PC-9 (cell line): Measurements from ENCODE around the gene EML1. TPM values are rescaled to one million over a fixed set of nuclear protein-coding genes. Genes with fewer than 3 reads are reported as not detected.

Source experiments
- BruUV-seq: library from RNA; stranded (reverse); fragments of 400-500 nt; replicated peaks from 2 replicates; lab custom pipeline; 2021; lab: Mats Ljungman, UMichigan
- CTCF ChIA-PET: fragments of 300-600 bp; sonication (Branson Sonifier 250); formaldehyde crosslinking; loops from one replicate; lab custom pipeline; 2022; ENCODE audit warnings: antibody characterized with exemption; lab: Charles Lee
- POLR2A ChIA-PET: fragments of 300-600 bp; sonication (Branson Sonifier 250); formaldehyde crosslinking; loops from one replicate; lab custom pipeline; 2022; ENCODE audit warnings: antibody characterized with exemption; ENCODE audit not compliant: unreplicated experiment; lab: Charles Lee
- DNase-seq, 2 experiments: peaks; one replicate each; pipeline versions ENCODE4 v3.0.0 to v3.0.0-alpha.2; 2015 to 2022; ENCODE audit warnings: mixed read lengths in 1 of 2
- H2AFZ ChIP-seq: fragments of 200-600 bp; sonication (generic); 2 replicates; pipeline ENCODE4 v1.8.1; 2017; ENCODE audit warnings: antibody characterized with exemption
- H3F3A ChIP-seq: fragments of 200-600 bp; sonication (generic); 2 replicates; pipeline ENCODE4 v1.8.1; 2017; ENCODE audit warnings: antibody characterized with exemption, mild to moderate bottlenecking, low read depth; ENCODE audit not compliant: insufficient read depth
- H3K27ac ChIP-seq: fragments of 200-600 bp; sonication (generic); 2 replicates; pipeline ENCODE4 v1.6.1; 2016; ENCODE audit warnings: mixed run types
- H3K27me3 ChIP-seq: fragments of 200-600 bp; sonication (generic); 2 replicates; pipeline ENCODE4 v1.6.1; 2016; ENCODE audit warnings: low read depth, mixed run types; ENCODE audit not compliant: insufficient read depth
- H3K36me3 ChIP-seq: fragments of 200-600 bp; sonication (generic); 2 replicates; pipeline ENCODE4 v1.6.1; 2016; ENCODE audit warnings: low read depth, mixed run types
- H3K4me1 ChIP-seq: fragments of 200-600 bp; sonication (generic); replicated peaks from 2 replicates; pipeline ENCODE4 v1.6.1; 2016; ENCODE audit warnings: mixed run types; ENCODE audit not compliant: insufficient read depth
- H3K4me2 ChIP-seq: fragments of 200-600 bp; sonication (generic); 2 replicates; pipeline ENCODE4 v1.6.1; 2017; ENCODE audit warnings: mixed run types
- H3K4me3 ChIP-seq: fragments of 200-600 bp; sonication (generic); 2 replicates; pipeline ENCODE4 v1.6.1; 2016; ENCODE audit warnings: mixed run types
- H3K79me2 ChIP-seq: fragments of 200-600 bp; sonication (generic); 2 replicates; pipeline ENCODE4 v1.6.1; 2017; ENCODE audit warnings: low read depth, mixed run types
- H3K9me2 ChIP-seq: fragments of 200-600 bp; sonication (generic); 2 replicates; pipeline ENCODE4 v1.8.1; 2017; ENCODE audit warnings: mild to moderate bottlenecking; ENCODE audit not compliant: insufficient read depth
- H3K9me3 ChIP-seq: fragments of 200-600 bp; sonication (generic); 2 replicates; pipeline ENCODE4 v1.8.1; 2016; ENCODE audit warnings: low read depth; ENCODE audit not compliant: insufficient read depth
- H4K20me1 ChIP-seq: fragments of 200-600 bp; sonication (generic); 2 replicates; pipeline ENCODE4 v1.8.1; 2017; ENCODE audit not compliant: insufficient read depth
- CTCF ChIP-seq: fragments of 200-600 bp; sonication (generic); conservative IDR thresholded peaks from 2 replicates; pipeline ENCODE4 v1.6.1; 2017; ENCODE audit warnings: mixed run types, antibody characterized with exemption, mild to moderate bottlenecking, moderate library complexity
- EZH2 ChIP-seq: fragments of 200-600 bp; sonication (generic); IDR thresholded peaks from 2 replicates; pipeline ENCODE4 v1.8.0; 2017; ENCODE audit warnings: antibody characterized with exemption, low read depth
- intact Hi-C: fragments of 100-400 bp; cut with micrococcal nuclease; formaldehyde crosslinking; loops from one replicate; pipeline ENCODE4 v1.10.0; 2022; ENCODE audit not compliant: unreplicated experiment
- total RNA-seq: library from RNA; stranded (reverse); gene quantifications from 2 replicates; pipeline ENCODE4 v1.2.3, GENCODE V29; 2021

The EML1 gene
- total RNA-seq, 1 experiment from 2014 or later = 1.8 TPM

DNA sequence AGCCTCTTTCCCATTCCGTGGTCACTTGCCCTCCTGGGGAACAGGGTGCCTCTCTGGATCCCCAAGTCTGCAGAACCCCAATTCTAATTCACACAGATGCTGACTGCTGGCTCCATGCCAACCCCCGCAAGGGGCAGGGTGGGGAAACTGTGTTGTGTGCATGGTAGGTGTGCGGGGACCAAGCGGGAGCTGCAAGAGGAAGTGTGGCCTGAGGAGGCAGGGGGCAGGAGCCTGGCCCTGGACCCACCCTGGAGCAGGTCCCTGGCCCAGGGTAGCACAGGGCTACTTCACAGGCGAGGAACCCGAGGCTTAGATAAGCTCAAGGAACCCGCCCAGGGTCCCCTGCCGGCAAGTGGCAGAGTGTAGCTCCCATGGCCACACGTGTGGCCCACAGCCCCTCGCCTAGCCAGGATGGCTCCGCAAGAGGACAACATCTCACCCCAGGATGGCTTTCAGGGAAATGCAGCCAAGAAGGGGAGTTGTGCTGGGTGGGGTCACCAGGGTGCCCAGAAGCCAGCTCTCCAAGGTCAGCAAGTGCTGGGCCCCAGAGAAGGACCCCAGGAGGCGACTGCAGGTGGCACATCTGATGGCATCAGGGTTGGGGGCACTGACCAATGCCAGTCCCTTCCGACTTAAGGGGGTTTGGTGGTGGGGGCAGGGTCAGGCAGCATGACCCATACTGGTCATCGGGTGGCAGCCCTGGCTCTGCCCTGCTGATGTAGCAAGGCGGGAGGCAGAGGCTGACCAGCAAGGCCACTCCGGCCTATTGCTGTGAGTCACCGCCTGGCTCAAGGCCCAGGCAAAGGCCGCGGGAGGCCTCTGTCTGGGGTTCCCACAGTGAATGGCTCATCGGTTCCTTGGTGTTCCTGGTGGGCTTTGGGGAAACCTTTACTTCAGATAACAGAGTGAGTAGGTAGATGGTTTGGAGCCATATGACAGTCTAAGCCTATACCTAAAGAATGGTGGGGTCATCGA, 37.3 kb upstream of the EML1 start:
- no peaks in the 10 kb centered on the region for H3K79me2 ChIP-seq
- H3K9me3 ChIP-seq = no peaks in the 10 kb centered on the region
- H4K20me1 ChIP-seq = no peaks in the 10 kb centered on the region
- peak overlapping the region; percentile 53 for H3K4me2 ChIP-seq
- H3K9me2 ChIP-seq = no peaks in the 10 kb centered on the region
- BruUV-seq = no TSS peak
- H2AFZ ChIP-seq = no peak overlapping the region
- ChIA-PET CTCF (no interaction called here), POLR2A (no interaction called here)
- peak overlapping the region; percentile 59 for H3K27ac ChIP-seq
- H3K4me3 ChIP-seq = no peak overlapping the region
- H3F3A ChIP-seq = peaks cover 23% of the 10 kb centered on the region; the same call in 1 of the 2 replicates
- TF ChIP-seq CTCF = no peak
- TF ChIP-seq EZH2 = no peak
- no peaks in the 10 kb centered on the region for H3K36me3 ChIP-seq
- no peaks in the 10 kb centered on the region for H3K27me3 ChIP-seq
- intact Hi-C loops = no loop called here
- peaks cover 67% of the 10 kb centered on the region for H3K4me1 ChIP-seq
- peak; percentile 59 to 80 for DNase-seq

DNA sequence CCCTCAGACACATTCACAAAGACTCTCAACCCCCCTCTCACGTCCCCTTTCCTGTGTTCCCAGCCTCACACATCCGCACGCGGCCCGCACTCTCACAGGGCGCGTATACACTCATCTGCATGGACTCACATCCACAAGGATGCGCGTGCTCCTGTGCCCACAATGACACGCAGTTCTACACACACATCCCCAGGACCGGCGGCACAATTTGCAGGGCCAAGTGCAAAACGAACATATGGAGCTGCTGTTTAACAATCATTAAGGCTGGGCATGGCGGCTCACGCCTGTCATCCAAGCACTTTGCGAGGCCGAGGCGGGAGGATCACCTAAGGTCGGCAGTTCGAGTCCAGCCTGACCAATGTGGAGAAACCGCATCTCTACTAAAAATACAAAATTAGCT, 36.4 kb upstream of the EML1 start:
- Histone ChIP-seq H3K79me2 (no peaks in the 10 kb centered on the region), H3F3A (peaks cover 20% of the 10 kb centered on the region; the same call in 1 of the 2 replicates), H4K20me1 (no peaks in the 10 kb centered on the region), H3K27me3 (no peaks in the 10 kb centered on the region), H2AFZ (no peak overlapping the region), H3K27ac (peak overlapping the region; percentile 76), H3K36me3 (no peaks in the 10 kb centered on the region), H3K9me2 (no peaks in the 10 kb centered on the region), H3K9me3 (no peaks in the 10 kb centered on the region), H3K4me2 (peak overlapping the region; percentile 53), H3K4me1 (peaks cover 66% of the 10 kb centered on the region), H3K4me3 (no peak overlapping the region)
- no TSS peak for BruUV-seq
- CTCF ChIA-PET = no interaction called here
- intact Hi-C loops = no loop called here
- POLR2A ChIA-PET = no interaction called here
- TF ChIP-seq CTCF (no peak), EZH2 (no peak)
- DNase-seq = no peak

GRCh38 chr14:99757331-99758070, 35.7 kb upstream of the EML1 start:
- Histone ChIP-seq H3K4me2 (peak overlapping the region; percentile 21), H3K4me1 (peaks cover 59% of the 10 kb centered on the region), H3K27ac (peak overlapping the region; percentile 76), H3K27me3 (no peaks in the 10 kb centered on the region), H3K79me2 (no peaks in the 10 kb centered on the region), H2AFZ (no peak overlapping the region), H3K36me3 (no peaks in the 10 kb centered on the region), H3K9me3 (no peaks in the 10 kb centered on the region), H3K9me2 (no peaks in the 10 kb centered on the region), H3K4me3 (no peak overlapping the region), H4K20me1 (no peaks in the 10 kb centered on the region), H3F3A (peaks cover 18% of the 10 kb centered on the region; the same call in 1 of the 2 replicates)
- TF ChIP-seq CTCF = no peak
- ChIA-PET POLR2A (no interaction called here), CTCF (no interaction called here)
- BruUV-seq = no TSS peak
- peak in 1 of 2 experiments; percentile 91 for DNase-seq
- intact Hi-C loops = no loop called here
